HG02840 (cell line): ENCODE data around the gene TLK2.

Source experiments
- ATAC-seq: cut with Tn5 transposase; IDR thresholded peaks from one replicate; pipeline ENCODE4 v1.9.1; 2021; ENCODE audit warnings: mild to moderate bottlenecking, moderate library complexity, moderate number of reproducible peaks; ENCODE audit not compliant: unreplicated experiment, low FRiP score

TLK2 gene

DNA sequence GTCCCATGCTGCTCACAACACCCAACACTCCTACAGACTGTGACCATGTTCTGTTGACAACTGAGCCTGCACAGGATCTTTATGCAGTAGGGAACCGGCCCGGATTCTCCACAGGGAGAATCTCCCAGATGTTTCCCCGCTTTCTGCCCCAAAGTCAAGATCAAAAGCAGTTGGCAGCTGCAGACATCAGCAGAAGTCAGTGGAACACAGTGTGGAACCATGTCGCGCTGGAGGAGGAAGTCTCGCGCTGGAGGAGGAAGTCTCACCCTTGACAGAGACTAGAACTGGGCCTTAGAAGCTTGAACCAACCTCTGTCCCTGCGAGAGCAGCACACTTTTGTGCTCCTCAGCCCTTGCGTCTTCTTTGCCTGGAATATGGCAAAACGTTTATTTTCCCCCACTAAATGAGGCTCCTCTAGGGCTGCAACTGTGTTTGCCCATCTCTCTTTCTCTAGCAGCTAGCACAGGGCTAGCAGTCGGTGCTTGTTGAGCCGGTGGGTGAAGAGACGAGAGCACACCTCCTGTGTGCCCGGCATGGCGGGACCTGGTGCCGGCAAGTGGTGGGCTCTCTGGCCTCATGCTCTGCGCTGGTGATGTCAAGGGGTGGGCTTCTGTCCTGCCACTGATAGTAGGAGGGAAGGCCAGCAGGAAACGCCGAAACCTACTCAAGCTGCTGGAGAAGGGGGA lies 146.7 kb downstream of the TLK2 start:
- ATAC-seq, result no peak

DNA sequence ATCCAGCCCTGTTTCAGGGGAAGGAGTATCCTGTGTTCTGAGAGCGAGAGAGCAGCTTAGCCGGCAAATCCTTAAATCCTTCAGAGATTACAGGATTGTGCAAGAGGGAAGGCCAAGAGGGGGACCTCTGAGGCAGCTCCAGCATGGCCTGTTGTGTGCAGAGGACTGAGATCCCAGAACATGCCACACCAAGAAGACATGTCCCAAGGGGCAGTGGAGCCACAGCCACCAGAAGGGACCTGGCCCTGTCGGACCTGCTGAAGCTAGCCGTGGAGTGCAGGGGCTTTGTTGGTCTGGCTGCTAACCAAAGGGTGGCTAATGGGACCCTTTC lies 147.2 kb downstream of the TLK2 start:
- no peak for ATAC-seq

DNA sequence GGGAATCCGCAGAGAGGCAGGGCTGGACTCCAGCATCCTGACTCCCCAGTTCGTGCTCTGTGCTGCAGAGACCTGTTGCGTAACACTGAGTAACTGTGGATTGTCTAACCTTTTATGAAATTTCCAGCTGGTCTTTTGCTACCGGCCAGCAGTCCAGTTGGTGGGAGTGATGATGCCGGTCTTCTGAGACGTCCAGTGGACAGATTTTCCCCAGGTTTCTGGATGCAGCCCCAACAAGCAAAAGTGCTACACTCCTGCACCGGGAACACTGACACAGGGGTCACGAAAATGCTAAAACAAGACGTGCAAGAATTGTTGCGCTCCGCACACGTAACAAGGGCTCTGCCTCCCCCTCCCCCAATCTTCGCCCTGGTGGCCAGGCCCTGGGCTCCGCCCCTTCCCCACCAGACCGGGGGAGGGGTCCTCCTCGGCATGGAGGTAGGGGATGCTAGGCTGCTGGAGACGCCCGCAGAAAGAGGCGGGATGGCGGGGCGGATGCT lies 148.1 kb downstream of the TLK2 start:
- no peak for ATAC-seq

DNA sequence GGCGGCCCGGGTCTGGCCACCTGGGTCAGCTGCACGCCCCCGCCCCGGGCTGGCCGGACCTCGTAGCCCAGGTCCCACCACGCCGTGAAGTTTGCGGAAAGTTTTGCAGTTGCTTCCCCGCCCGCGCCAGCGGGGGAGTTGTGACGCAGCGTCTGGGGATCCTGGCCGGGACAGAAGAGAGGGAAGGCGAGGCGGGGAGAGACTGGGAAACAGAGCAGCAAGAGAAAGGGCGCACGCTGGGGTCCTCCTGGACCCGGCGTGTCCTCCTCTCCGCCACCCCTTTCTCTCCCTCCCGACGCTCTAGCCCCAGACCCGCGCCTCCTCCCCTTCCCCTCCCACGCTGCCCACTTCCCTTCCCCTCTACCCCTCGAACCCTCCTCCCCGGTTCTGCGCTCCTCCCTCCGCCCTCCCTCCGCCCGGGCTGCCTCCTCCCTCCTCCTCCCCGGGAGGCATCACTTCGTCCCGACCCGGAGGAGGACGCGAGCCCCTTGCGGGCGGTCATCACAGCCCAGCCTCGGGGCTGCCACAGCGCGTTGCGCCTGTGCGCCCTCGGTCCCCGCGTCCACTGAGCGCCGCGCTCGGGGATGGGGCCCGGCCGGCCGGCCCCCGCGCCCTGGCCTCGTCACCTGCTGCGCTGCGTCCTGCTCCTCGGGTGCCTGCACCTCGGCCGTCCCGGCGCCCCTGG lies 148.7 kb downstream of the TLK2 start, which contains the start of gene MRC2:
Gene MRC2 (plus strand): TSS at position 452 of the 685 bp plus-strand sequence. CDS start 133 bp downstream, at position 585.
- ATAC-seq, result no peak

DNA sequence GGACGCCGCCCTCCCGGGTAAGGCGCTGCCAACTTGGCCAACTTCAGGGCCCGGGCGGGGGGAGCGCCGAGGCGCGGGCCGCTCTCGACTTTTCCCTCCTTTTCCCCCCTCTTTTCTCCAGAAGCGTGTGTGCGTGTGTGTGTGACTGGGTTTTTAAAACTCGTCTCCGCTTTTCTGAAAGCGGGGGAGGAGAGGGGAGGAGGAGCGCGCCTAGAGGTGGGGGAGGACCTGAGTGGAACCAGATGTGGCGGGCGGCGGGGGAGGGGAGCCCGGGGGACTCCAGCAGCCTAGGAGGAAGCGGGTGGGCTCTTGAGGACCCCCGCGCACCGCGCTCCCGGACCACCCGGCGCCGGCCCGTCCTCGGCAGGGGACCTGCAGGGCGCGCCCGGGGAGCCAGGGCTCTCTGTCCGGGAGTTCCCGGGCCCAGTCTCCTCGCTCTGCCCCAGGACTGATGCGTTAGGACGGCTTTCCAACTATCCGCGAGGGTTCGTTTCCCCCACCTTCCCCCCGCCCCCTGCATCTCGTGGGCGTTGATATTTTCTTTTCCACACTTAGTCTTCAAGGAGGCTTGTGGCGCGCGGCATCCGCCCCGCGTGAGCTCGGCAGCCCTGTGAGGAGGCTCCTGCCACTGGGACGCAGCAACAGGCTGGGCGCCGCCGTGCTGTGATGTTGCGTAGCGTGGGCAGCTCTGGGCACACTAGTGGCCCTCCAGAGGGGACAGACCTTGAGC lies 149.4 kb downstream of the TLK2 start:
- ATAC-seq, result no peak

DNA sequence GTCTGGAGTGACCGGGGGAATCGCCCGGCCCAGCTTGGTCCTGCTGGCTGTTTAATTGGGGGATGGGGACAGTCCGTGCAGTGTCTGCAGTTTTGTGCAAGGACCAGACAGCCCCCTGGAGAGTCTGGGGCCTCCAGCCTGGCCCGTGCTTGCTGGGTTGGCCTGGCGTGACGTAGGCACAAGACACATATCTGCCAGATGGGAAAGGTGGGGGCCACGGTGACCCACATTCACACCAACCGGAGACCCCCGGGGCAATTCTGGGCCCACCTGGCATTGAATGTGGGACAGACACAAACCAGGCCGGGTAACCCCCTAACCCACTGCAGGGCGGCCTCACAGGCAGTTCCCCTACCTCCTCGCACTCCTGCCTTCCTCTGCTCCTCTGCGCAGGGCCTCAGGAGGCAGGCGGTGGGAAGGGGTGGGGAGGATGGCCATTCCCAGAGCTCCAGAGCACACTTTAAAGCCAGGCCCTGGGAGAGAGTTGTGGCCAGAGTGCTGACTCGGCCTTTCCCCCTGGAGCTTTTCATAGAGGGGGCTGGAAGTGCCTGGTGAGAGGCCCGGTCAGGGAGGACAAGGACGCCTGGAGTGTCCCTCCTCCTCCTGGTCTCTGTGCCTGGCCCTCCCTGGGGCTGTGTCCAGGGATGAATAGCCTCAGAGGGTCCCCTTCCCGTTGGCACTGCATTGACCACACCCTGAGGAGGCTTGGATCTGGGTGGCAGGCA lies 150.4 kb downstream of the TLK2 start:
- no peak for ATAC-seq

DNA sequence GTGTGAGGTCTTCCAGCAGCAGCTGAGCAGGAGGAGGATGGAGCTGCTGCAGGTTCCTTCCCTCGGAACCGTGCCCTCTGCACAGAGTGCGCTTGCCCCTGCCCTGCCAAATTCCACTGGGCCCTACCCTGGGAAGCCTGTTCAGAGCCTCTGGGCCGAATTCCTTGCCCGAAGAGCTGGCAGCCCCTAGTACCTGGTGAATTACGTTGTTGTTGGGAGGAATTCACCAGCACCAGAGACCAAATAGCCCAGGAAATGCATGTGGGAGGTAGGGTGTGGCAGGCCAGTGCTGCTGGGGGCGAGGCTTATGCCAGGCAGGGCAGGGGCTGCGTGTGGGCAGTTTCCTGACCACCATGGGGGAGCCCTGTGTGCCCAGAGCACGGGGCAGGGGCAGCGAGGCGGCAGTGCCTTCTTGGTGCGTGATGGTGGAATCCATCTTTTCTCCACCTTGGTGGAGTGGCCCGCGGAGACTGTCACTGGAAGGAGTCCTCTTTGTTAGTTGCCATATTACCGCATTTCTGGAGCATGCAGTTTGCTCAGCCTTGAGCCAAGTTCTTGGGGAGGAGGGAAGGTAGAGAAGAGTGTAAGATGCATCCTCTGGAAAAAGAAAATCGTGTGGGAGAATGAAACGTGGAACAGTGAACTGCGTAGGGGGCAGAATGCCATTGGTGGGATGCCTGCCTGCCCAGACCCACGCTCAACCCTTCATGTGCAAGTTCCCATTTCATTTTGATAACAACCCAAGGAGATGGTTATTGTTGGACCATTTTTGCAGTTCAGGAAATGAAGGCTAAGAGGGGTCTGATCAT lies 151.1 kb downstream of the TLK2 start:
- no peak for ATAC-seq

DNA sequence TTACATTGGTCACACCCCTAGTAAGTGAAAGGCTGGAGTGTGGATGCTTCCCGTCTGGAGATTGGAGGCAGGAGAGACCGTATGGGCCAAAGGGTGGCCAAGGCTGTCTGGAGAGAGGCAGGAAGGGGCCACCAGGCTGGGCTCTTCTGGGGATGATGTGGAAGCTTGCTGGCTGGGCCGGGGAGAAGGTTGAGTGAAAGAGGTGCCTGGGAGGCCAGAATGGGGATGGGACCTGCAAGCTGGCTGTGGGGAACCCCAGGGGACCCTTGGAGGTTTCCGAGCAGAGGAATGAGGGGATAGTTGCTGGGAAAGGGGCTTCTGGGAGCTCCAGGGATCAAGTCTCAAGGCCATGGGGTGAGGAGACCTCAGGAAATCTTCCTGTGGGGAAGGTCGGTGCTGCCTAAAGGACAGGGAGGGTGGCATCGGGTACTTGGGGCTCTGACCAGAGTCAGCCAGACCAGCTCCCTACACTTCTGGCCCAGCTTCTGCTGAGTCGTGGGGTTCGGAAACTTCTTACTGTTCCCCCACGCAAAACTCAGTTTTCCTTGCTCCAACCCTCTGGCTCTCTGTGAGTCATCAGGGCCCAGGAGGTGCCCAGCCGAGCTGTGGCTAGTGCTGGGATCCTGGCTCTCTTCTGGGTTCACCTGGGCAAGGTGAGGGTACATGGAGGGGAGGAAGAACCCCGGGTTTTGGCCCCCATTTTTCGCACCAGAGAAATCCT lies 151.9 kb downstream of the TLK2 start:
- ATAC-seq, result no peak

DNA sequence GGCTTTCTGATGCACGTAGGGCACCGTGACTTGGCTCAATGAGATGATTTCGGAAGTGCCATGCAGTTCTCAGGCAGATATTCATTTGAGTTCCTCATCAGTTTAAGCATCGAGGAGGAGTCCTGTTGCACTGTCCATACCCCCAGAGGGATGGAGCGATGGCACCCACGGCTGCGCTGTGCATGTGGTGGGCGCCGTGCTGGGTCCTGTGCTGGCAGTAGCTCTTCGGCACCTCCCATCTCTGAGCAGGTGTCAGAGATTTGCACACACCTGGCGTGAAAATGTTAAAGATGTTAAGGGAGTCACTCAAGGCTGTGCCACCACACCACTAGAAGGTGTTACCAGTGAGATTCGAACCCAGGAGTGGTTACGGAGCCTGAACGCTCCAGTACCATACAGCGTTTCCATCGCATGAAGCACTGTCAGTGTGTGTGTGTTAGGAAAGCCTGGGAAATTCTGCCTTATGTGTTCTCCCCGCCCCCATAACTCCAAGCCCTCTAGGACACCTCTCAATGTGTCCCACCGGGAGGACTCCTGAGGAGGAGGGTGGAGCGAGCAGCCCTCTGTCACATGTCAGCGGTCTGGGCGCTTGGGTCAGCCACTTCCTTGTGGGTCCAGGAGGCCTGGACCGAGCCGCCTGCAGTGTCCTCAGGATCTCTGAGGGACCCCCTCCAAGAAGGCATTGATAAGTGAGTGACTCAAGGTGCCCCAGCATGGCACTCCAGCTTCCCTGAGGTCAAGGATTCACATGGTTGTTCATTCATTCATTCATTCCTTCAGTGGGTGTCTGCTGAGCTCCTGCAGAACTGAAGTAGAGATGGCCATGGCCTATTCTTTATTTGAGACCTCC lies 152.7 kb downstream of the TLK2 start:
- no peak for ATAC-seq

DNA sequence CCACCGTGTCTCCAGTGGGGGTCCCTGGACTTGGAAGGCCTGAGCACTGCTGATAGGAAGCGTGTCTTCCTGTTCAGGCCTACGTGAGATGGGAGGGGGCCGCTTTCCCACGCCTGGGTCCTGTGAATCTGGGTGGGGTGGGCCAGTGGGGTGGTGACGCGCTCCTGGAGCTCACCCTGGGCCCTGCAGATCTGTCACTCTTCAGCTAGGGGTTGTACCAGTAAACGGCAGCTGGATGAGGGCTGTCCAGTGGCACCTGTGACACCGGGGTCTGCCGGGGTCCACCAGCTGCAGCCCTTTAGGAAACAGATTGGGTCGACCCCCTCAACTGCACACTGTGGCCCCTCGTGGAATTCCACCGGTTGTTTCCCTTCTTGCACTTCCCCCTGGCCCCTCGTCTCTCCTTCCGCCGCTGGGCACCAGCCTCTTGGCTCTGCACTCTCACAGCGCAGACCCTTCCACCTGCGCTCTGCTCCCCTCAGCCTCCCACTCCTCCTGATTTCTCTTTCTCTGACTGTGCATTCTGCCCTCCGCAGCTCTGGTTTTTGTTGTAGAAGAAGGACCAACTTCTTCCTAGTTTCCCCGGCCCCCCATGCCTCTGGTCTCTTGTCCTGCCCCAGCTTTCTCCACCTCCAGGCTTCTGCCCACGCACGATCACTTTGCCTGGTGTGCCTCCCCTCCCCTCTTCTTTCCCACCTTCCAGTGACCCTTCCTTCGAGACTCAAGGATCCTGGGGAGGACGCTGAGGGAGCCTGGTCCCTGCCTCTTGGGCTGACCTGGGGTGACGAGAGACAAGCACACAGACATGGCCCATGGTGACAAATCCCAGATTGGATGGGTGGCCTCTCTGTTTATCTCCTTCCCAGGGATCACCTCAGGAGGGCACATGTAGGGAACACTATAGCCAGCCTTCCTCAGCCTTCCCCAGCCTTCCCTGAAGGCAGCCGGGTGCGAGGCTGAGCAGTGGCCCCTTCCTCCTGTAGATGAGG lies 153.6 kb downstream of the TLK2 start:
- no peak for ATAC-seq

DNA sequence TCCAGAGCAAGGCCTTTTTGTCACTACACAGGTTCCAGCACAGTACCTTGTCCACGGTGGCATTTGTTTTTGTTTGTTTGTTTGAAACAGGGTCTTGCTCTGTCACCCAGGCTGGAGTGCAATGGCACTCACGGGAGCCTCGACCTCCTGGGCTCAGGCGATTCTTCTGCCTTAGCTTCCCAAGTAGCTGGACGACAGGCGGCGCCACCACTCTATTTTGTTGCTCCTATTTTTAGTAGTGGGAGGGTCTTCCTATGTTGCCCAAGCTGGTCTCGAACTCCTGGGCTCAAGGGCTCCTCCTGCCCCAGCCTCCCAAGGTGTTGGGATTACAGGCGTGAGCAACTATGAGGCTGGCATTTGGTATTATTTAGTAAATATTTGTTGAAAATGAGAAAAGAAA lies 159.2 kb downstream of the TLK2 start:
- ATAC-seq, result no peak

DNA sequence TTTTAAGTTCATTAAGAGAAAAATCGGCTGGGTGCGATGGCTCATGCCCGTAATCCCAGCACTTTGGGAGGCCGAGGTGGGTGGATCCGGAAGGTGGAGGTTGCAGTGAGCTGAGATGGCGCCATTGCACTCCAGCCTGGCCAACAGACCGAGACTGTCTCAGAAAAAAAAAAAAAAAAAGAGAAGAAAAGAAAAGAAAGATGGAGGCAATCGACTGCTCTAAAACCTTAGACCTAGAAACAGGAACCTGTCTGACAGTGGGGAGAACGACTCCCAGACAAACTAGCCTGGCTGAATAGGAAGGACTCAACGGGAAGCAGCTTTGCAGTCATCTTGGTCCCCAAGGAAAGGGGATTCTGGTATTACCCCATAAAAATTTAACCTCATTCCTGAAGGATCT lies 162.5 kb downstream of the TLK2 start:
- no peak for ATAC-seq

DNA sequence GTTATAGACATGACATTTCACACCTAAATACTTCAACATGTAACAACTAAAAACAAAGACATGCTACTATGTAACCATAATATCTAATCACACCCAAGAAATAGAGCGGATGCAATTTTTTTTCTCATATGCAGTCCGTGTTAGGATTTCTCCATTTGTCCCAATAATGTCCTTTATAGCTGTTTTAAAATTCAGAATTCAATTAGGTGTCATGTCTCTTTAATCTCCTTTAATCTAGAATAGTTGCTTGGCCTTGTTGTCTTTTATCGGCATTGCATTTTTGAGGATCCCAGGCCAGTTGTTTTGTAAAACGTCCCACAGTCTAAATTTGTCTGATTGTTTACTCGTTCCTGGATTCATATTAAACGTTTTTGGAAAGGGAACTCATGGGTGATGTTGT lies 163.3 kb downstream of the TLK2 start:
- no peak for ATAC-seq

DNA sequence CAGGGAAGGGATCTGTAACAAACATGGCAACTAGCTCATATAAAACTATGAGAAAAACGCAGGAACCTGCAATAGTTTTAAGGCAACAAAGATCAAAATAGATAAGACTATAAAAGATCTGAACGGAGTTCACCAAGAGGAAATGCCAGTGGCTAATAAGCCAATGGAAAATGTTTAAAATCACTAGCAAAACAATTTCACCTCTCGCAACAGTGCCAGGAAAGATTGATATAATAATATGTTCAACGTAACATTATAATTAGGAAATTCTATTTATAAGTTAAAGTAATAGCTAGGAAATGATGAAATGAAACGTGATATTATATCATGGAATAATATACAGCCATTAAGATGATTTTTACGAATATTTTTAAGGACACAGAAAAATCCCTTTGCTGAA lies 164.9 kb downstream of the TLK2 start:
- ATAC-seq, result no peak

DNA sequence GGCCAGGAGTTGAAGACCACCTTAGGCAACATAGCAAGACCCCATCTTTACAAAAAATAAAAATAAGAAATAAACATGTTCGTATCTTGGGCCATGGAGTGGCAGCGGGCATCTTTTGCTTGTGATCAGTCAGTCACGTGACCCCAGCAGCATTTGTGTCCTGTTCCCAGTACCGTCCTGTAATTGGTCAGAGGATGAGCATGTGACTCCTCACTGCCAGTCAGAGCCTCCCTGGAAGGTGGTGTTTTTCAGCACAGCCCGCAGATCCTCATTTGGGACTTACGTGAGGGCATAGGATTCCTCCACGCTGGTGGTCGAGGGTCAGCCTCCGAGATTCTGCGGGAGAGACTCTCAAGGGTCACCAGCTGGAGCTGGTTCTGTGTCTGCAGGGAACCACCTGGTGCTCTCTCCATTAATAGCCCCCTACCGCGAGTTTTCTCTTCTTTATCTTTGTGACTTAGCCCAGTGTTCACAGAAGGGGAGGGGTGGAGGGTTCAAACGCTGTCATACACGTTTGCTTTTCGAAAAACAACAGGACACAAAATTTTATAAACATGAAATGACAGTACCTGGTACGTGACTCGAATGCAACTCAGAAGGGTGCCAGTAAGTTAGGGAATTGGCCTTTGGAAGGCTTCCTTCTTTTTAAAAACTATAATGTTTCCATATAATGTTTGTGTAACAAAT lies 166.0 kb downstream of the TLK2 start:
- no peak for ATAC-seq

DNA sequence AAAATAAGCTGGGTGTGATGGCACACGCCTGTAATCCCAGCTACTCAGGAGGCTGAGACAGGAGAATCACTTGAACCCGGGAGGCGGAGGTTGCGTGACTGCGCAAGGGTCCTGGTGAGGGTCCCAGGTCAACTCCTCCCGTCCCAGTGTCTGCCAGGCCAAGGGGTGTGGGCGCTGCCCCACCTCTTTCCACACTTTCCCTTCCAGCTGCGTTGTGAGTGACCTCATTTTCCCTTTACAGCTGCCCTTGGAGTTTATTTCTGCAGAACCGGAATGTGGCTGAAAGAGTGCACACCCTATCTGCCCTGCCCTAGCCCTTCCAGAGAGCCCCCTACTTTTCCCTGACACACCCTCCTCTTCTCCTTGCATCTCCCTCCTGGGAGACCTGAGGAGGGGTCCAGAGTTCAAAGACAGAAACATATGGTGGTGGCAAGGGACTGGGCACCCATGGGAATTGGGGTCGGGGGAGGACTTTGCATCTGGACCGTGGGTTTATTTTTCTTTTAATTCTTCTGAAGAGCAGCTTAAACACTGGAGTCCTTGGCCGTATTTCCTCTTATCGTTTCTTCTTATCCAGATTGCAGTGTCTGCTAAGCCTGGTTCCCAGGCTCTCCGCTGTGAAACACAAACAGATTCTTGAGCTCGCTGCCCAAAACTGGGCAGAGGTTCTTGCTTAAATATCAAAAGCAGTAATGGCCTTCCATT lies 169.8 kb downstream of the TLK2 start:
- no peak for ATAC-seq
